ENCODE data around the gene PPDPF. TPM values are rescaled to one million over a fixed set of nuclear protein-coding genes. Genes with fewer than 3 reads are reported as not detected.

PPDPF gene
- total and polyA plus RNA-seq, 8 donors, result 155 to 662 (median 277) TPM

DNA sequence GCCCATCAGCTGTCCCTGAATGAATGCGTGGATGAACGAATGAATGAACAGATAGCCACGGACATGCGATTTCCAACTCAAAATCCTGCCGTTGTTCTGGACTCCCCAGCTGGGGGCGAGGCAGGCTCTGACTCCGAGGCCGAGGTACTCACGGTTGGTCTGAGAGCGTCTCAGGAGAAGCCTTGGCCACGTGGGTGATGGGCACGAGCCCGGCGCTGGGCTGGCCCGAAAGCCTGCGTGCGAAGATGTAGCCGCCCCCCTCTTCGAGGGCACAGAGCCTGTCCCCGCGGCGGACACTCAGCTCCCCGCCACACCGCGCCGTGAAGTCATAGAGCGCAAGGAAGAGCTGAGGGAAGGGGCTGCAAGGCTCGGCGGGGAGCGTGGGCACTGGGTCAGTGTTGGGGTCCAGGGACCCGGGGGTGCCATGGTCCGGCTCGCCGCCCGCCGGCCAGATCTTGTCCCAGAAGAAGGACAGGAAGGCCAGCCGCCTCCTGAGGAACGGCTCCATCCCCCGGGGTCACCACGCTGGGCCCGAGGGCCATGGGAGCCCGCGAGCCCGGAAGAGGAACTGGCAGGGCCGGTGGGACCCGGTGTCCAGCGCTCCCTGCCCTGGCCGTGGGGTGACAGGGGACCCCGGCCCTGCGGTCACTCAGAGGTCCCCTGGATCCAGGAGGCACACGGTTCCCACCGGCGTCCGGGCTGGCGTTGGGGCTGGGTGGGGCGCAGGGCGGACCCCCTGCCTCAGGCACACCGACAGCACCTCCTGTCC is 26.6 kb downstream of the PPDPF start:
- TF ChIP-seq, protein P1, sequence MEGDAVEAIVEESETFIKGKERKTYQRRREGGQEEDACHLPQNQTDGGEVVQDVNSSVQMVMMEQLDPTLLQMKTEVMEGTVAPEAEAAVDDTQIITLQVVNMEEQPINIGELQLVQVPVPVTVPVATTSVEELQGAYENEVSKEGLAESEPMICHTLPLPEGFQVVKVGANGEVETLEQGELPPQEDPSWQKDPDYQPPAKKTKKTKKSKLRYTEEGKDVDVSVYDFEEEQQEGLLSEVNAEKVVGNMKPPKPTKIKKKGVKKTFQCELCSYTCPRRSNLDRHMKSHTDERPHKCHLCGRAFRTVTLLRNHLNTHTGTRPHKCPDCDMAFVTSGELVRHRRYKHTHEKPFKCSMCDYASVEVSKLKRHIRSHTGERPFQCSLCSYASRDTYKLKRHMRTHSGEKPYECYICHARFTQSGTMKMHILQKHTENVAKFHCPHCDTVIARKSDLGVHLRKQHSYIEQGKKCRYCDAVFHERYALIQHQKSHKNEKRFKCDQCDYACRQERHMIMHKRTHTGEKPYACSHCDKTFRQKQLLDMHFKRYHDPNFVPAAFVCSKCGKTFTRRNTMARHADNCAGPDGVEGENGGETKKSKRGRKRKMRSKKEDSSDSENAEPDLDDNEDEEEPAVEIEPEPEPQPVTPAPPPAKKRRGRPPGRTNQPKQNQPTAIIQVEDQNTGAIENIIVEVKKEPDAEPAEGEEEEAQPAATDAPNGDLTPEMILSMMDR (IDR thresholded peaks at IDR 0.05), result no peak
- Histone ChIP-seq H3K27ac (no peak overlapping the region), H3K9me3 (no peaks in the 10 kb centered on the region), H3K4me3 (no peak overlapping the region), H3K4me1 (no peaks in the 10 kb centered on the region), H3K36me3 (no peaks in the 10 kb centered on the region), H3K27me3 (peaks cover 18 to 80% of the 10 kb centered on the region in 2 donors)
- ATAC-seq (no peak), DNase-seq (no peak)
- intact Hi-C loops (cut with DNase I), result no loop called here

DNA sequence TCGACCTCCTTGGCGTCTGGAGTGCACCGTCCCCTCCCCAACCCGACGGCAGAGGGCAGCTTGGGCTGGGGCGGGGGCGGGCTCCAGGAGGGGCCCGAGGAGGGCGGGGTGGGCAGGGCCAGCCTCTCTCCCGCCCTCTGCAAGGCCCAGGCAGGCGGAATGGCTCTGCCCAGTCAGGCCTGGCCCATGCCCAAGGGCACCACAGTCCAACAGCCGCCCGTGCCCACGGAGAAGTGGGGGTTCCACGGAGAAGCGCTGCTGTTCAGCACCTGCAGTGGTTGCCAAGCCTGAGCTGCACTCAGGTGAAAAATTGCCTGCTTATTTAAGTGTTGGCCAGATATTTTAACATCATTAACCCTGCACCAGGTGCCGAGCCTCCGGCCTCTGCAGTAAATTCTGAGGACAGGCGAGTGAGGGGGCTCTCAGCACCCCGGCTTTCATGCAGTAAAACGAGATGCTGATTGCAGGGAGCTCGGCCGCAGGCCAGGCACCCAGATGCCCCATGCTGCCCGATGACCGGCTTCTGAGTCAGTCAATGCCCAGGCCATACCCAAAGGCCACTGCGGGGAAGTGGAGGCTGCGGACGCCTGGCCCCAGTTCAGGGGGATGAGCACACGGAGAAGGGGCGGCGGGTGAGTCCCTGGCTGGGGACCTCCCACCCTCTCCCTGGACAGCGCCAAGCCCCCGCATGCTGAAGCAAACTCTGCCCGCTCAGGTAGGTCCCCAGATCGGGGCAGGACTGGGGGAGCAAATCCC is 27.3 kb downstream of the PPDPF start, which contains the start of gene SRMS:
SRMS (minus strand) TSS at position 25 of the 756 bp plus-strand sequence. CDS start 286 bp downstream, outside the sequence.
- intact Hi-C loops (cut with DNase I), result no loop called here
- H3K36me3 ChIP-seq, result no peaks in the 10 kb centered on the region
- peaks cover 18 to 88% of the 10 kb centered on the region in 2 donors for H3K27me3 ChIP-seq
- no peak within 1 kb of the TSS for H3K27ac ChIP-seq
- H3K4me3 ChIP-seq, result no peak within 1 kb of the TSS
- peak; percentile 10 for ATAC-seq
- no peaks in the 10 kb centered on the region for H3K9me3 ChIP-seq
- no peaks in the 10 kb centered on the region for H3K4me1 ChIP-seq
- no peak for DNase-seq
- TF ChIP-seq, protein P1 (IDR thresholded peaks at IDR 0.05), result no peak

DNA sequence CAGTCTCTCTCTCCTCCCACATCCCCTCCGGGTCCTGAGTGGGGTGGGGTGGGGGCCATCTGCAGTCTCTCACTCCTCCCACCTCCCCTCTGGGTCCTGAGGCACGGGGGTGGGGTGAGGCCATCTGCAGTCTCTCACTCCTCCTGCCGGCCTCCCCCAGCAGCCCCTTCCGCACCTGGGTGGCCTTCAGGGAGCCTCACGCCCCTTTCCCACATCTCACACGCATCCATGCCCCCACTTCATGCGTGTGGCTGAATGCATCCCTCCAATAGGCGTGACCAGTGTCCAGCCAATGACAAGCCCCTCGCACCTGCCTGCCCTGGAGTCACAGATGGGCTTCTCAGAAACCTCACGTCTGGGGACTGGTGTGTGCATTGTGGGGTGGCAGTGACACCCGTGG is 28.0 kb downstream of the PPDPF start:
- DNase-seq (no peak), ATAC-seq (no peak)
- TF ChIP-seq, protein P1 (IDR thresholded peaks at IDR 0.05), result no peak

DNA sequence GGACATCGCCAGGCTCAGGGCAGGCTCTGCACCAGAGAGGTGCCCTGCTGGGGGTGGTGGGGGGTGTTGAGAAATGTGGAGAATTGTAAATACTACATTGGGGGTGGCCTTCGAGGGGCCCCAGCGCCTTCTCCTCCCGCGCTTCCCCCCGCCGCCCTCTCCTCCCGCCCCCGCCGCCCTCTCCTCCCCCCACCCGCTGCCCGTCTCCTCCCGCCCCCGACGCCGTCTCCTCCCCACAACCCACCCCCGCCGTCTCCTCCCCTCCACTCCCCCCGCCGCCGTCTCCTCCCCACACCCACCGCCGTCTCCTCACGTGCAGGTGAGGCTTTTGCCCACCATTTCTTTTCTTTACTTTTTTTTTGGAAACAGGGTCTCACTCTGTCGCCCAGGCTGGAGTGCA is 28.5 kb downstream of the PPDPF start:
- H3K36me3 ChIP-seq, result no peaks in the 10 kb centered on the region
- H3K4me3 ChIP-seq, result no peak overlapping the region
- H3K27me3 ChIP-seq, result peaks cover 18 to 96% of the 10 kb centered on the region in 2 donors
- intact Hi-C loops (cut with DNase I), result no loop called here
- TF ChIP-seq, protein P1 (IDR thresholded peaks at IDR 0.05), result no peak
- DNase-seq (no peak), ATAC-seq (no peak)
- peaks cover 0 to 6% of the 10 kb centered on the region in 2 donors for H3K4me1 ChIP-seq
- H3K27ac ChIP-seq, result no peak overlapping the region
- H3K9me3 ChIP-seq, result no peaks in the 10 kb centered on the region

More for the DNA sequence above, 28.0 kb downstream of the PPDPF start:
- no peak overlapping the region for H3K27ac ChIP-seq
- H3K4me1 ChIP-seq, result peaks cover 0 to 1% of the 10 kb centered on the region in 2 donors
- no peaks in the 10 kb centered on the region for H3K36me3 ChIP-seq
- peaks cover 18 to 92% of the 10 kb centered on the region in 2 donors for H3K27me3 ChIP-seq
- intact Hi-C loops (cut with DNase I), result no loop called here
- H3K9me3 ChIP-seq, result no peaks in the 10 kb centered on the region
- H3K4me3 ChIP-seq, result no peak overlapping the region

DNA sequence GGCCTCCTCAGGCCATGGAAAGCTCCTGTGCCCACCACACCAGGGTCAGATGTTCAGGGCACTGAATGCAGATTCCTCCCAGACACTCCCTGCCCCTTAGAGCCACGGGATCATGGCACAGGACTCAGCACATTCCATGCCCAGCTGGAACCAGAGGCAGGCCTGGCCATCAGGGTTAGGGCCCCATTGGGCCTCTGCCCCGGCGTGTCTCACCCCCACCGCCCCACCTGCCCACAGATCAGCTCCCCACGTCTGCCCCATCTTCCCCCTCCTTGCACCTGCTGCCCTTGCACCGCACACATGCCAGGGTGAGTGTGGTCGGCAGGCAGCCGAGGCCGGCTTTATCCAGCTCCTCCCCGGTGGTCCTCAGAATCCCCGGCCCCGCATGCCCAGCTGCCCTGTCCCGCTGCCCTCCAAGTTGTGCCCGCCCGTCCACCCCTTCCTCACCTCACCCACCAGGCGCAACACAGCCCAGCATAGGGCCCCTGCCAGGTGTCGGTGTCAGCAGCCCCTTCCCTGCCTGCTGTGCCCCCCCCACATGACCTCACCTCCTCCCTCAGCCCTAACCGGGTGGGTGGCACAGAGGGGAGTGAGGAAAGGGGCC is 29.2 kb downstream of the PPDPF start:
- H3K4me1 ChIP-seq, result peaks cover 0 to 12% of the 10 kb centered on the region in 2 donors
- peaks cover 18 to 96% of the 10 kb centered on the region in 2 donors for H3K27me3 ChIP-seq
- no peak overlapping the region for H3K4me3 ChIP-seq
- TF ChIP-seq, protein P1 (IDR thresholded peaks at IDR 0.05), result no peak
- intact Hi-C loops (cut with DNase I), result no loop called here
- H3K36me3 ChIP-seq, result no peaks in the 10 kb centered on the region
- no peaks in the 10 kb centered on the region for H3K9me3 ChIP-seq
- ATAC-seq (no peak), DNase-seq (no peak)
- H3K27ac ChIP-seq, result no peak overlapping the region
